COLO668 (cell line): ENCODE data around the gene CYP26B1.
A peak's percentile ranks its signal among the peaks of the same experiment; 100 is the strongest.

Experiments
- DNase-seq: peaks from one replicate; lab custom pipeline; 2025; ENCODE audit not compliant: unreplicated experiment; lab: John Stamatoyannopoulos, UW

The CYP26B1 gene, protein sequence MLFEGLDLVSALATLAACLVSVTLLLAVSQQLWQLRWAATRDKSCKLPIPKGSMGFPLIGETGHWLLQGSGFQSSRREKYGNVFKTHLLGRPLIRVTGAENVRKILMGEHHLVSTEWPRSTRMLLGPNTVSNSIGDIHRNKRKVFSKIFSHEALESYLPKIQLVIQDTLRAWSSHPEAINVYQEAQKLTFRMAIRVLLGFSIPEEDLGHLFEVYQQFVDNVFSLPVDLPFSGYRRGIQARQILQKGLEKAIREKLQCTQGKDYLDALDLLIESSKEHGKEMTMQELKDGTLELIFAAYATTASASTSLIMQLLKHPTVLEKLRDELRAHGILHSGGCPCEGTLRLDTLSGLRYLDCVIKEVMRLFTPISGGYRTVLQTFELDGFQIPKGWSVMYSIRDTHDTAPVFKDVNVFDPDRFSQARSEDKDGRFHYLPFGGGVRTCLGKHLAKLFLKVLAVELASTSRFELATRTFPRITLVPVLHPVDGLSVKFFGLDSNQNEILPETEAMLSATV

DNA sequence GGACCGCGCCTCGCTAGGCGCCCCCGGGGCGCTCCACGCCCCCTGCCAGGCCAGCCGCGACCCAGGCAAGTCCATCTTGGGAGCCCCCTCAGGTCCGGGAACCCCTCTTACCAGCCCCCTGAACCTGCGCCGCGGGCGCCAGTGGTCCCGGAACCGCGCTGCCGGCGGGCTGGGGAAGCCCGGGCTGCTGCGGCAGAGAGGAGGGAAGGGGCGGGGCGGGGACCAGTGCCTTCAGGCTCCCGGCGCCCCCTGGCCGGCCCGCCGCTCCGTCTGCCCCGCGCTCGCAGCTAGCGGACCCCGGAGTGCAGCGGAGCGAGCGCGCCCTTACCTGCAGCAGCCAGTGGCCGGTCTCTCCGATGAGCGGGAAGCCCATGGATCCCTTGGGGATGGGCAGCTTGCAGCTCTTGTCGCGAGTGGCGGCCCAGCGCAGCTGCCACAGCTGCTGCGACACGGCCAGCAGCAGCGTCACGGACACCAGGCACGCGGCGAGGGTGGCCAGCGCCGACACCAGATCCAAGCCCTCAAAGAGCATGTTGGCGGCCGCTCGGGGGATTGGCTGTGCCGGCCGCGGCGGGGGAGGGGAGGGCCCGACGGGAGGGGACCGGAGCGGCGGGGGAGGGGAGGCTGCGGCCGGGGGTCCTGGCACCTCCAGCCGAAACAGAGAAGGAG, at the start of gene CYP26B1:
CYP26B1 (minus strand) TSS at position 560 of the 669 bp plus-strand sequence; CDS start at position 532, 28 bp downstream.
- peak; percentile 40 for DNase-seq

DNA sequence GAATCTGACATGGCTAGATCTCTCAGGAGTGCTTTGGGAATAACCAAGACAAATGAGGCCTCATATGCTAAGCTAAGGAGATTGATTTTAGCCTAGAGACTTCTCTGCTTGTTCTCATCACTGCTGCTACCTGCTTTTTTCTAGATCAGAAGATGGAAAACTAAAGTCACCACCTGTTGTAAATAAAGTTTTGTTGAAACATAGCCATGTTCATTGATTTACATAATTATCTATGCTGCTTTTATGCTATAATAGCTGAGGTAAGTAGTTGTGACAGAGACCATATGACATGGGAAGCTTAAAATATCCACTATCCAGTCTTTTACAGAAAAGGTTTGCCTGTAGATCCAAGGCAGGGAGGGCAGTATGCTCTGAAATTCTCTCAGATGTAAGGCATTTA, 46.1 kb upstream of the CYP26B1 start:
- DNase-seq: no peak

- DNase-seq: no peak
Measured at GRCh38 chr2:72191441-72191840, 43.8 kb upstream of the CYP26B1 start.

- no peak for DNase-seq
Measured at GRCh38 chr2:72185206-72185605, 37.5 kb upstream of the CYP26B1 start.

DNA sequence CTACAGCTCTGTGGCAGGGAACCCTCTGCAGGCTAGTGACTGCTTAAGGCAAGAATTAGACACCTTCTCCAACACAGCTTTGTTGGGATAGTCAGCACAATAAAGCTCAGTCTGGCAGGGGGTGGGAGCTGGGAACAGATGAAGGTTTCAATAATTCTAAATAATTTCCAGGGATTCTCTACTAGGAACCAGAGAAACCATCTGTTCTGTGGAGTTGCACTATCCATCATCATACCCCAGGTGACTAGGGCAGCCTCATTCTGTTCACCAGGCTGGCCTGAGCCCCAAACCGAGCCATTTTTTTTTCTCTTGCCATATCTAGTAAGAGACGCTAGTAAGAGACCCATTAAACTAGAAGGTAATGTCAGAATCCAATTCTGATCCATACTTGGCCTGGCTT, 35.8 kb upstream of the CYP26B1 start:
- DNase-seq: no peak

DNA sequence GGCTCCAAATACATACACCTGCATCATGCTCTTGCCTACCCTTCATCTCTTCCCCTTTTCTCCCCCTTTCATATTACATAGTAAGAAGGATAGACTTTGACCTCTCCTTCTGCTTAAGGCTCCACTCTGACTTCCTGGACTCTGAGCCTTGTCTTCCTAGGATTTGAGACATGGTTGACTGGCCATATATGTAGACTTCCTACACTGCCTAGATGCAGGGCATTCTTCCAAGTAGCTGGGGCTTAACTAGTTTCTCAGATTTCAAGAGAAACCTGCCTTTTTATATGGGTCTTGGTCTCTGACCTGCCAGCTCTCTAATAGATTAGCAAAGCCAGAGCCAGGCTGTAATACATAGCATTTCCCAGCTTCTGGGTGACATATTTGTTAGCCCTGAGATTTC, 35.4 kb upstream of the CYP26B1 start:
- no peak for DNase-seq

GRCh38 chr2:72182547-72182946, 34.9 kb upstream of the CYP26B1 start:
- no peak for DNase-seq

- DNase-seq: no peak
Measured at GRCh38 chr2:72181616-72182015, 34.0 kb upstream of the CYP26B1 start.

- DNase-seq: no peak
Measured at GRCh38 chr2:72180351-72180750, 32.7 kb upstream of the CYP26B1 start.

GRCh38 chr2:72178551-72178950, 30.9 kb upstream of the CYP26B1 start:
- DNase-seq: no peak

GRCh38 chr2:72176281-72176680, 28.6 kb upstream of the CYP26B1 start:
- no peak for DNase-seq

DNA sequence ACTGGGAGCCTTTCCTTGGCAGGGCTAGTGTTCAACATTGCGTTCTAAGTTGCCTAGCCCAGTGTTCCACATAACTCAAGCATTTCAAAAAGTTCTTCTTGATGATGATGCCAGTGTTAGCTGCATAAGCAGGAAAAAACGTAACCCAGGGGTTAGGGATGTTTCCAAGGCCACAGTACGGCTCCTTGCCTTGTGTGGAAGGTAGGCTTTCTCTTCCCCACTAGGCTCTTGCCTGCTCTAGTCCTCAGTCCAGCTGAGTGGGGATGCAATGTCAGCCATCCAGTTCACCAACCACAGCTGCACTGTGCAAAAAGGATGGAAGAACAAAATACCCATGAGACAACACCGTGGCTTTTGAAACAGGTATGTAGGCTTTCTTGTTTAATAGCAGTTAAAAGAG, 28.0 kb upstream of the CYP26B1 start:
- DNase-seq: no peak

GRCh38 chr2:72173640-72174321, 26.1 kb upstream of the CYP26B1 start:
- no peak for DNase-seq

DNA sequence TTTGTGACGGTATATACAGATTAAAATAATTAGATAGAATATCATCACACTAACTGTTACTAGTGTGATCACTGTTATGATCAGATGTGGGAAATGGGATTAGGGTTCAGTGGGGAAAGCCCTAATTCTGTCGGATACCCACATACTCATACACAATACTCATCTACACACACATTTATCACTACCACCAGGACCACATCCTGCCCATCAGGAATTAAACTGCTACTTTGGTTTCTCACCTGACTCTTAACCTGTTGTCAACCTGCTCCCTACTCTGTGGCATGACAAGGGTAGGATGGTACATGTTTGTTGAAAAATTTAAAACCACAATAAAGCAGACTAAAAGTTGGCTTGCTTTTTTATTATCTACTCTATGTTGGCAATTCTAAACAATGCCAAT, 24.8 kb upstream of the CYP26B1 start:
- DNase-seq: no peak

- DNase-seq: no peak
Measured at GRCh38 chr2:72166279-72166678, 18.6 kb upstream of the CYP26B1 start.

- no peak for DNase-seq
Measured at GRCh38 chr2:72165792-72166191, 18.1 kb upstream of the CYP26B1 start.

DNA sequence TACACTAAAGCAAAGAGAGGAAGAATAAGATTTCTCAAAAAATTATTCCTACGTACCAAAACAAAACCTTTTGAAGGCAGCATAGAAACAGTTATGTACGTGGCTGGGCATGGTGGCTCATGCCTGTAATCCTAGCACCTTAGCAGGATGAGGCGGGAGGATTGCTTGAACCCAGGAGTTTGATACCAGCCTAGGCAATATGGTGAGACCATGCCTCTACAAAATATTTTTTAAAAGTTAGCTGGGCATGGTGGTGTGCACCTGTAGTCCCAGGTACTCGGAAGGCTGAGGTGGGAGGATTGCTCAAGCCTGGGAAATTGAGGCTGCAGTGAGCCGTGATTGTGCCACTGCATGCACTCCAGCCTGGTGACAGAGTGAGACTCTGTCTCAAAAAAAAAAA, 14.9 kb upstream of the CYP26B1 start:
- no peak for DNase-seq

- DNase-seq: no peak
Measured at GRCh38 chr2:72159211-72159993, 11.7 kb upstream of the CYP26B1 start.

GRCh38 chr2:72157871-72158771, 10.5 kb upstream of the CYP26B1 start:
- no peak for DNase-seq

- DNase-seq: no peak
Measured at GRCh38 chr2:72156872-72157271, 9.2 kb upstream of the CYP26B1 start.
